ENCODE data around the gene LRRK1. TPM values are rescaled to one million over a fixed set of nuclear protein-coding genes. Genes with fewer than 3 reads are reported as not detected.

Gene LRRK1, protein sequence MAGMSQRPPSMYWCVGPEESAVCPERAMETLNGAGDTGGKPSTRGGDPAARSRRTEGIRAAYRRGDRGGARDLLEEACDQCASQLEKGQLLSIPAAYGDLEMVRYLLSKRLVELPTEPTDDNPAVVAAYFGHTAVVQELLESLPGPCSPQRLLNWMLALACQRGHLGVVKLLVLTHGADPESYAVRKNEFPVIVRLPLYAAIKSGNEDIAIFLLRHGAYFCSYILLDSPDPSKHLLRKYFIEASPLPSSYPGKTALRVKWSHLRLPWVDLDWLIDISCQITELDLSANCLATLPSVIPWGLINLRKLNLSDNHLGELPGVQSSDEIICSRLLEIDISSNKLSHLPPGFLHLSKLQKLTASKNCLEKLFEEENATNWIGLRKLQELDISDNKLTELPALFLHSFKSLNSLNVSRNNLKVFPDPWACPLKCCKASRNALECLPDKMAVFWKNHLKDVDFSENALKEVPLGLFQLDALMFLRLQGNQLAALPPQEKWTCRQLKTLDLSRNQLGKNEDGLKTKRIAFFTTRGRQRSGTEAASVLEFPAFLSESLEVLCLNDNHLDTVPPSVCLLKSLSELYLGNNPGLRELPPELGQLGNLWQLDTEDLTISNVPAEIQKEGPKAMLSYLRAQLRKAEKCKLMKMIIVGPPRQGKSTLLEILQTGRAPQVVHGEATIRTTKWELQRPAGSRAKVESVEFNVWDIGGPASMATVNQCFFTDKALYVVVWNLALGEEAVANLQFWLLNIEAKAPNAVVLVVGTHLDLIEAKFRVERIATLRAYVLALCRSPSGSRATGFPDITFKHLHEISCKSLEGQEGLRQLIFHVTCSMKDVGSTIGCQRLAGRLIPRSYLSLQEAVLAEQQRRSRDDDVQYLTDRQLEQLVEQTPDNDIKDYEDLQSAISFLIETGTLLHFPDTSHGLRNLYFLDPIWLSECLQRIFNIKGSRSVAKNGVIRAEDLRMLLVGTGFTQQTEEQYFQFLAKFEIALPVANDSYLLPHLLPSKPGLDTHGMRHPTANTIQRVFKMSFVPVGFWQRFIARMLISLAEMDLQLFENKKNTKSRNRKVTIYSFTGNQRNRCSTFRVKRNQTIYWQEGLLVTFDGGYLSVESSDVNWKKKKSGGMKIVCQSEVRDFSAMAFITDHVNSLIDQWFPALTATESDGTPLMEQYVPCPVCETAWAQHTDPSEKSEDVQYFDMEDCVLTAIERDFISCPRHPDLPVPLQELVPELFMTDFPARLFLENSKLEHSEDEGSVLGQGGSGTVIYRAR (N-terminal part only)
- 3.4 TPM for total RNA-seq
- polyA plus RNA-seq: 6.7 TPM
- long read RNA-seq, donor 1: 0 reads
- long read RNA-seq, donor 2: 0 reads
- long read RNA-seq, donor 3: 0 reads
- long read RNA-seq, donor 4: 0 reads
- long read RNA-seq, donor 5, partial matches to known transcripts: 0 of 3 reads
- long read RNA-seq, donor 5, other reads (novel, unspliced or antisense): 0 of 3 reads
- long read RNA-seq, donor 6: 0 reads
- long read RNA-seq, donor 7: 0 reads
- long read RNA-seq, donor 8: 0 reads
- long read RNA-seq, donor 9: 0 reads
- long read RNA-seq, donor 10: 0 reads

DNA sequence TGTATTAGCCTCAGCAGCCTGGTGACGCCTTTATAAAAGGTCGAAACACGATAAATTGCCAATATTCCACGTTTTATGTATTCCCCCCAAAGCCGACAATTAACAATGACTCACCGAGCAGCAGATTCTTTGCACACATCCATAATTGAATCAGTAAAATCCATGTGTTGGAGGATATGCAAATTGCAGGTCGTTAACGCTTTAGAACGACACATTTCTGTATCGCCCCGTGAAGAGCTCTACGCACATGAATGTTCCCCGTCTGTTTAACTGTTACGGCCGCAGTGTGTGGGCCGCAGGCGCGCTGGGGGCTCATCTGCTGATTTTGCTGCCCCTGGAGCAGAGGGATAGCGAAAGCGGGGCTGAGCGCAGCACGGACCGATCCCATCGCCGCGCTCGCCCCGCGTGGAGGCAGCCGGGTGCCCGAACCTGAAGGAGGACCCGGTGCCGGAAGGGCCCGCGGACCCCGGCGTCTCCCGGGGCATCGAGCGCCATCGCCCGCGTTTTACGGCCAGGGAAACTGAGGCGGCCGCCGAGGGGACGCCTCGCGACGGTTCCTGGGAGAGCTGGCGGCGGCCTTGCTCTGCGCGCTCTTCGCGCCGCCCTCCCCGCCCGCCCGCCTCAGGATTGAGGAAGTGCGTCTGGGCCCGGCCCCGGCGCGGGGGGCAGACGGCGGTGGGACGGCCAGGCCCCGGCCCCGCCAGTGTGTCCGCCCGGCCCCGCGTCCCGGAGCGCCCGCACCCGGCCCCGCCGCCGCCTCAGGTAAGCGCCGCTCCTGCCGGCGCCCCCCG is at the start of gene LRRK1:
Gene LRRK1, plus strand, starts transcription at position 668 of the 791 bp plus-strand sequence. CDS start 5,276 bp downstream, outside the sequence.
- 2% methylated on average over 86 of the region's 87 CpGs for WGBS
- Histone ChIP-seq H3K27me3 (ENCODE audit: control insufficient read depth in 2 of 2, insufficient read depth in 1 of 2, low read length in 1 of 2) (peaks cover 32 to 62% of the 10 kb centered on the region in 2 donors), H3K36me3 (ENCODE audit: control insufficient read depth in 2 of 2, insufficient read depth in 2 of 2, low read length in 1 of 2) (no peaks in the 10 kb centered on the region), H3K9me3 (ENCODE audit: control insufficient read depth in 2 of 2, insufficient read depth in 1 of 2, low read length in 1 of 2) (no peaks in the 10 kb centered on the region), H3K4me3 (ENCODE audit: low read length in 2 of 2) (peak within 1 kb of the TSS; percentile 23 to 49), H3K4me1 (ENCODE audit: control insufficient read depth in 2 of 2, insufficient read depth in 2 of 2, low read length in 2 of 2) (peaks cover 0 to 6% of the 10 kb centered on the region in 2 donors), H3K27ac (ENCODE audit: low read depth in 1 of 2, low read length in 1 of 2) (peak within 1 kb of the TSS in 1 of 2 donors; percentile 31)
- DNase-seq (ENCODE audit: low read depth in 6 of 9, low spot score in 9 of 9): no peak

DNA sequence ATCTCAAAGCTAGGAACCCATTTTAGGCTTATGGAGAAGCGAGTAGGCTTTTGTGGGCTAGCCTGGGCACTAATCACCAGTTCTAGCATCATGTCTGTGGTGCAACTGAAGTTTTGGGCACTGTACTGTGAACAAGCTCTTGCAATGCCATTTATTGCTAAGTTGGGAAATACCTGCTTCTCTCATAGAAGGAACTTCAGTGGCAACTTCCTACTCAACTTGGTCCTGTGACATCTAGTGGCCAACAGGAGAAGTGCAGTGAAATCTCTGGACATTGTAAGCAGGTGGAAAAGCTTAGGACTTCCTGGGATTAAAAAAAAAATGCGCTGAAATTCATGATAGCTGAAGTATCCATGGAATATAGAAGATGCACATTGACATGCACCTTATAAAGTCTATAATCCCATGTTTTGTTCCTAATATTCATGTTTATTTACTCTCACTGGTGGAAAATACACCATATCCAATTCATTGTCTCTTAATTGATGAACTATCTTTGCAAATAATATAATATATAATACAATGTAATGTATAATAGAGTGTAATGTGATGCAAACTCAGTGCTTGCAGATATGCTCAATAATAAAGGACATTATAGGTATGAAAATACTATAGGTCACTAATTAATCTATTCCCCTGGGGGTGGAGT is 46.0 kb upstream of the LRRK1 start:
- WGBS: 37% methylated on average over 2 of the region's 2 CpGs
- H3K27ac ChIP-seq (ENCODE audit: low read depth in 1 of 2, low read length in 1 of 2): no peak overlapping the region
- no peak overlapping the region for H3K4me3 ChIP-seq (ENCODE audit: low read length in 2 of 2)
- peaks cover 13 to 23% of the 10 kb centered on the region in 2 donors for H3K27me3 ChIP-seq (ENCODE audit: control insufficient read depth in 2 of 2, insufficient read depth in 1 of 2, low read length in 1 of 2)
- no peaks in the 10 kb centered on the region for H3K4me1 ChIP-seq (ENCODE audit: control insufficient read depth in 2 of 2, insufficient read depth in 2 of 2, low read length in 2 of 2)
- H3K36me3 ChIP-seq (ENCODE audit: control insufficient read depth in 2 of 2, insufficient read depth in 2 of 2, low read length in 1 of 2): no peaks in the 10 kb centered on the region
- peak in 8 of 9 donors; percentile 13 to 66 (median 41) for DNase-seq (ENCODE audit: low read depth in 6 of 9, low spot score in 9 of 9)
- no peaks in the 10 kb centered on the region for H3K9me3 ChIP-seq (ENCODE audit: control insufficient read depth in 2 of 2, insufficient read depth in 1 of 2, low read length in 1 of 2)

DNA sequence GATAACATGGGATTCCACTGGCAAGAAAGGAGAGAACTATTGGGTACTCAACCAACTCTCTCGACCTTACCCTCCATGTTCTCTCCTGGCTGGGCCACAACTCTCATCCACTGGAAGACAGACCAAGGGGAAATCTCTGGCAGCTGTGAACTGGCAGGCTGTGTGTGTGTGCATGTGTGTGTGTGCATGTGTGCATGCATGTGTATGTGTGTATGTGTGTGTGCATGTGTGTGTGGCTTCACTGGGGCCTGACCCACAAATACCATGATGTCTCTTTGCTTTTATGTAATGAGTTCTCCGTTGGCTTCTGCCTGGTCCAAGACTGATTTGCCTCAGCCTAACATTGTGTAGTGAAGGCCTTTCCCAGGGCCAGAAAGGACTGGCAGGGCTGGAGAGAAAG is 43.7 kb upstream of the LRRK1 start:
- WGBS: 98% methylated on average over 2 of the region's 2 CpGs
- H3K27me3 ChIP-seq (ENCODE audit: control insufficient read depth in 2 of 2, insufficient read depth in 1 of 2, low read length in 1 of 2): peaks cover 36 to 40% of the 10 kb centered on the region in 2 donors

DNA sequence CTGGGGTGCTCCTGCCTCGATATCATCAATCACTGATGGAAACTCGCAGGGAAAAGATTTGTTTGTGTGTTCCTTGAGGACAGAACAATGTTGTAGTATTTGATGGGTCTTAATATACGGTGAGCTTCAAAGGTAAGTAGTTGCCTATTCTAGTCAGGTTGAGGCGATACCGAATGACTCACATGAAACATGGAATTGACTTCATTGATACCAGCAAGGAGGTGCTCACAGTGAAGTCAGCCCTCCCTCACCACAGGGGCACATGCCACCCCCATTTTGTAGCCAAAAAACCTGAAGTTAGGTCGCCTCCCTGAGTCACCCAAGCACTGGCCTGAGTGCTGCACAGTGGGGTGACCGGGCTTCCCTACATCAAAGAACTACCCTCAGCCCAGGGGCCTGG is 43.2 kb upstream of the LRRK1 start:
- DNase-seq (ENCODE audit: low read depth in 6 of 9, low spot score in 9 of 9): no peak
- no peaks in the 10 kb centered on the region for H3K9me3 ChIP-seq (ENCODE audit: control insufficient read depth in 2 of 2, insufficient read depth in 1 of 2, low read length in 1 of 2)
- no peak overlapping the region for H3K27ac ChIP-seq (ENCODE audit: low read depth in 1 of 2, low read length in 1 of 2)
- no peak overlapping the region for H3K4me3 ChIP-seq (ENCODE audit: low read length in 2 of 2)
- no peaks in the 10 kb centered on the region for H3K4me1 ChIP-seq (ENCODE audit: control insufficient read depth in 2 of 2, insufficient read depth in 2 of 2, low read length in 2 of 2)
- peaks cover 41 to 45% of the 10 kb centered on the region in 2 donors for H3K27me3 ChIP-seq (ENCODE audit: control insufficient read depth in 2 of 2, insufficient read depth in 1 of 2, low read length in 1 of 2)
- WGBS: 95% methylated on average over 7 of the region's 7 CpGs
- H3K36me3 ChIP-seq (ENCODE audit: control insufficient read depth in 2 of 2, insufficient read depth in 2 of 2, low read length in 1 of 2): no peaks in the 10 kb centered on the region

More for the DNA sequence above, 43.7 kb upstream of the LRRK1 start:
- no peak for DNase-seq (ENCODE audit: low read depth in 6 of 9, low spot score in 9 of 9)
- H3K27ac ChIP-seq (ENCODE audit: low read depth in 1 of 2, low read length in 1 of 2): no peak overlapping the region
- no peaks in the 10 kb centered on the region for H3K36me3 ChIP-seq (ENCODE audit: control insufficient read depth in 2 of 2, insufficient read depth in 2 of 2, low read length in 1 of 2)
- no peaks in the 10 kb centered on the region for H3K9me3 ChIP-seq (ENCODE audit: control insufficient read depth in 2 of 2, insufficient read depth in 1 of 2, low read length in 1 of 2)
- no peak overlapping the region for H3K4me3 ChIP-seq (ENCODE audit: low read length in 2 of 2)
- no peaks in the 10 kb centered on the region for H3K4me1 ChIP-seq (ENCODE audit: control insufficient read depth in 2 of 2, insufficient read depth in 2 of 2, low read length in 2 of 2)

DNA sequence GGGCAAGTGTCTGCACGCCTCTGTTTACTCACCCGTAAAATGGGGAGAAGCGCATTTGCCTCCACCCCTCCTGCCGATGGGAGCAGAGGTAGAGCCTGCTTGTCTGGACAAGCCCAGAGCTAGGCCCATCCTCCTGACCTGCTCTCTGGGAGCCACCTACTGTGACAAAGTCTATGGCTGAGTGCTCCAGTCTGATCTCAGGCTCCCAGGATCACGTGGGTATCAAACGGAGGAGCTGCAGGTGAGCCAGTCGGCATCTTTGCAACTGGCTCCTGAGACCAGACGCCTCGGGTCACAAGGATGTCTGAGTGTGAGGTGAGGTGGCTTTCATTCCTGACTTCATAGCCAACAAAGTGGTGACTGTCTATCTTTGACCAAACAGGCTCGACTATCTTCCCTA is 41.6 kb upstream of the LRRK1 start:
- no peaks in the 10 kb centered on the region for H3K4me1 ChIP-seq (ENCODE audit: control insufficient read depth in 2 of 2, insufficient read depth in 2 of 2, low read length in 2 of 2)
- 91% methylated on average over 10 of the region's 10 CpGs for WGBS
- H3K36me3 ChIP-seq (ENCODE audit: control insufficient read depth in 2 of 2, insufficient read depth in 2 of 2, low read length in 1 of 2): no peaks in the 10 kb centered on the region
- no peak for DNase-seq (ENCODE audit: low read depth in 6 of 9, low spot score in 9 of 9)
- H3K9me3 ChIP-seq (ENCODE audit: control insufficient read depth in 2 of 2, insufficient read depth in 1 of 2, low read length in 1 of 2): no peaks in the 10 kb centered on the region
- no peak overlapping the region for H3K4me3 ChIP-seq (ENCODE audit: low read length in 2 of 2)
- peaks cover 55 to 61% of the 10 kb centered on the region in 2 donors for H3K27me3 ChIP-seq (ENCODE audit: control insufficient read depth in 2 of 2, insufficient read depth in 1 of 2, low read length in 1 of 2)
- no peak overlapping the region for H3K27ac ChIP-seq (ENCODE audit: low read depth in 1 of 2, low read length in 1 of 2)

DNA sequence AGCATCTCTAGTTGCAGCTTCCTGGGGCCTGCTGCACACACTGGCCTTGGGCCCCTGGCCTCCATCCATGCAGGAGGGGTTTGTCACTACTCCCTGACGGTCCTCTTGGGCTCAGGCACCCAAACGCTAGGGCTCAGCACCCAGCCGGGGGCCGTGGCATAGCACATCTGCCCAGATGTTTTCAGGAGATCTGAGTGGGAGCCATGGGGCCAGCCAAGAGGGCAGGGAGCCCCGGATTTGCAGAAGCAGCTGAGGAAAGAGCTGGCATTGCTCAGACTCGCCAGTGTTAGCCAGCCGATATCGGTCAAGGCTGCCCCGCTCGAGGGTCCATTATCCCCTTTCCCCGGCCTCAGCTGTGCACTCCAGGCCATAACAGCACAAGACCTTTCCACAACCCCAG is 41.0 kb upstream of the LRRK1 start:
- Histone ChIP-seq H3K27me3 (ENCODE audit: control insufficient read depth in 2 of 2, insufficient read depth in 1 of 2, low read length in 1 of 2) (peaks cover 55 to 62% of the 10 kb centered on the region in 2 donors), H3K9me3 (ENCODE audit: control insufficient read depth in 2 of 2, insufficient read depth in 1 of 2, low read length in 1 of 2) (no peaks in the 10 kb centered on the region), H3K4me1 (ENCODE audit: control insufficient read depth in 2 of 2, insufficient read depth in 2 of 2, low read length in 2 of 2) (no peaks in the 10 kb centered on the region), H3K27ac (ENCODE audit: low read depth in 1 of 2, low read length in 1 of 2) (no peak overlapping the region), H3K4me3 (ENCODE audit: low read length in 2 of 2) (no peak overlapping the region), H3K36me3 (ENCODE audit: control insufficient read depth in 2 of 2, insufficient read depth in 2 of 2, low read length in 1 of 2) (no peaks in the 10 kb centered on the region)
- WGBS: 84% methylated on average over 11 of the region's 11 CpGs
- DNase-seq (ENCODE audit: low read depth in 6 of 9, low spot score in 9 of 9): no peak

DNA sequence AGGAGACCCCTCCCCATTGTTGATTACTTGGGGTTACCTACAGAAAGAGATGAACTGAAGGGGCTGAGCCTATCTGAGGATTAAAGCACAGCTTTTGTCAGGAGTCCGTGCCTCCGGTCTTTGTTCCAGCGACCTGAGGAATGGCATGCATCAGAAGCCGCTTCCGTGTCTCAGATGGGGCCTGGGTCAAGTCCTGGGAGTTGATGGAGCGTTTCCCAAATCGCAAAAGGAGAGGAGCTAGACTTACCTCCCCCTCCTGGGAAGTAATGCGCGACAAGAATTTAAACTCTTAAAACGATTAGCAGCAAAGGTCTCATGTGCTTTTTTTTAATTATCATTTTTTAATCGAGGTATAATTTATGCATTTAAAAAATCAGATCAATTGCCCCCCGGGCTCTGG is 40.5 kb upstream of the LRRK1 start:
- Histone ChIP-seq H3K27me3 (ENCODE audit: control insufficient read depth in 2 of 2, insufficient read depth in 1 of 2, low read length in 1 of 2) (peaks cover 55 to 67% of the 10 kb centered on the region in 2 donors), H3K9me3 (ENCODE audit: control insufficient read depth in 2 of 2, insufficient read depth in 1 of 2, low read length in 1 of 2) (no peaks in the 10 kb centered on the region), H3K4me1 (ENCODE audit: control insufficient read depth in 2 of 2, insufficient read depth in 2 of 2, low read length in 2 of 2) (no peaks in the 10 kb centered on the region), H3K36me3 (ENCODE audit: control insufficient read depth in 2 of 2, insufficient read depth in 2 of 2, low read length in 1 of 2) (no peaks in the 10 kb centered on the region), H3K4me3 (ENCODE audit: low read length in 2 of 2) (no peak overlapping the region), H3K27ac (ENCODE audit: low read depth in 1 of 2, low read length in 1 of 2) (no peak overlapping the region)
- no peak for DNase-seq (ENCODE audit: low read depth in 6 of 9, low spot score in 9 of 9)
- WGBS: 17% methylated on average over 12 of the region's 12 CpGs
